SK-N-SH treated with all-trans-retinoic acid at 6 μM for 48 hours (cell line): ENCODE data around the gene LPP.

Experiments used
- ATAC-seq: fragments of 200-7000 bp; cut with Tn5 transposase; 3 replicates; pipeline ENCODE4 v1.9.1; 2020; ENCODE audit warnings: mild to moderate bottlenecking, moderate library complexity
- ARNTL ChIP-seq: fragments of 450-650 bp; formaldehyde crosslinking; IDR thresholded peaks from 2 replicates; pipeline ENCODE4 v1.5.0; 2020; ENCODE audit warnings: low read depth, mild to moderate bottlenecking, moderate library complexity, borderline replicate concordance
- CREB5 ChIP-seq: fragments of 250-450 bp; sonication (Bioruptor Pico); IDR thresholded peaks from 2 replicates; pipeline ENCODE4 v1.5.1; 2020; ENCODE audit warnings: low read depth, mild to moderate bottlenecking, moderate library complexity
- CSDC2 ChIP-seq: fragments of 250-450 bp; sonication (Bioruptor Pico); IDR thresholded peaks from 2 replicates; pipeline ENCODE4 v1.5.0; 2020; ENCODE audit warnings: mild to moderate bottlenecking, moderate library complexity
- CSRNP3 ChIP-seq: fragments of 250-450 bp; sonication (Bioruptor Pico); IDR thresholded peaks from 2 replicates; pipeline ENCODE4 v1.5.1; 2021; ENCODE audit warnings: mild to moderate bottlenecking, moderate library complexity
- ISL1 ChIP-seq: fragments of 250-450 bp; sonication (Bioruptor Pico); IDR thresholded peaks from 2 replicates; pipeline ENCODE4 v2.1.2; 2022; ENCODE audit warnings: mild to moderate bottlenecking, moderate library complexity
- PATZ1 ChIP-seq: fragments of 250-450 bp; sonication (Bioruptor Pico); IDR thresholded peaks from 2 replicates; pipeline ENCODE4 v1.8.0; 2020; ENCODE audit warnings: mild to moderate bottlenecking, moderate library complexity, borderline replicate concordance
- POU6F1 ChIP-seq: fragments of 250-450 bp; sonication (Bioruptor Pico); IDR thresholded peaks from 2 replicates; pipeline ENCODE4 v1.8.0; 2021; ENCODE audit warnings: low read depth, mild to moderate bottlenecking, moderate library complexity, borderline replicate concordance
- PPARA ChIP-seq: fragments of 250-450 bp; sonication (Bioruptor Pico); IDR thresholded peaks from 2 replicates; pipeline ENCODE4 v1.5.0; 2020; ENCODE audit warnings: mild to moderate bottlenecking, borderline replicate concordance
- RARB ChIP-seq: fragments of 250-450 bp; sonication (Bioruptor Pico); IDR thresholded peaks from 2 replicates; pipeline ENCODE4 v1.8.0; 2021; ENCODE audit warnings: mild to moderate bottlenecking, moderate library complexity
- SNAI2 ChIP-seq: fragments of 250-450 bp; sonication (Bioruptor Pico); IDR thresholded peaks from 2 replicates; pipeline ENCODE4 v1.5.0; 2020; ENCODE audit warnings: mild to moderate bottlenecking, moderate library complexity
- TSHZ2 ChIP-seq: fragments of 250-450 bp; sonication (Bioruptor Pico); IDR thresholded peaks from 2 replicates; pipeline ENCODE4 v1.5.0; 2020; ENCODE audit warnings: mild to moderate bottlenecking, moderate library complexity
- ZFP3 ChIP-seq: fragments of 250-450 bp; sonication (Bioruptor Pico); IDR thresholded peaks from 2 replicates; pipeline ENCODE4 v1.5.0; 2020; ENCODE audit warnings: mild to moderate bottlenecking, moderate library complexity
- ZFP30 ChIP-seq: fragments of 450-650 bp; formaldehyde crosslinking; IDR thresholded peaks from 2 replicates; pipeline ENCODE4 v1.5.0; 2022; ENCODE audit warnings: mild to moderate bottlenecking, moderate library complexity
- ZNF565 ChIP-seq: fragments of 450-650 bp; formaldehyde crosslinking; conservative IDR thresholded peaks from 2 replicates; pipeline ENCODE4 v1.5.0; 2020; ENCODE audit warnings: low read depth, mild to moderate bottlenecking, moderate library complexity
- ZNF70 ChIP-seq: fragments of 450-650 bp; formaldehyde crosslinking; IDR thresholded peaks from 2 replicates; pipeline ENCODE4 v1.5.0; 2020; ENCODE audit warnings: mild to moderate bottlenecking, moderate library complexity
- ZNF8 ChIP-seq: fragments of 450-650 bp; formaldehyde crosslinking; IDR thresholded peaks from 2 replicates; pipeline ENCODE4 v1.5.0; 2020; ENCODE audit warnings: mild to moderate bottlenecking, moderate library complexity

Gene LPP

GRCh38 chr3:188168186-188168585, 14.2 kb downstream of the LPP start:
- ATAC-seq = no peak
- TF ChIP-seq SNAI2 (no peak), TSHZ2 (no peak), PATZ1 (CRISPR knock-in tag) (no peak), CSRNP3 (CRISPR knock-in tag) (no peak), ZNF70 (CRISPR knock-in tag) (no peak), ZFP30 (no peak)

GRCh38 chr3:188168648-188169047, 14.7 kb downstream of the LPP start:
- ATAC-seq = no peak
- TF ChIP-seq ARNTL (CRISPR knock-in tag) (no peak), ZNF8 (CRISPR knock-in tag) (no peak), RARB (CRISPR knock-in tag) (no peak), PPARA (no peak), ZNF565 (no peak), ZNF70 (CRISPR knock-in tag) (no peak), ZFP3 (no peak), CSDC2 (CRISPR knock-in tag) (no peak), ISL1 (CRISPR knock-in tag) (no peak), POU6F1 (no peak)

GRCh38 chr3:188169830-188170455, 16.0 kb downstream of the LPP start:
- TF ChIP-seq CSDC2 (CRISPR knock-in tag) (no peak), ARNTL (CRISPR knock-in tag) (no peak), CSRNP3 (CRISPR knock-in tag) (no peak), RARB (CRISPR knock-in tag) (no peak), CREB5 (CRISPR knock-in tag) (no peak)
- no peak for ATAC-seq
